Measurements from ENCODE around the gene SMYD3.
"Not testable (repeated sequence)": the region's sequence is repeated elsewhere in the genome, so short reads cannot be mapped to it uniquely, and the experiment has no call there.

The SMYD3 gene

DNA sequence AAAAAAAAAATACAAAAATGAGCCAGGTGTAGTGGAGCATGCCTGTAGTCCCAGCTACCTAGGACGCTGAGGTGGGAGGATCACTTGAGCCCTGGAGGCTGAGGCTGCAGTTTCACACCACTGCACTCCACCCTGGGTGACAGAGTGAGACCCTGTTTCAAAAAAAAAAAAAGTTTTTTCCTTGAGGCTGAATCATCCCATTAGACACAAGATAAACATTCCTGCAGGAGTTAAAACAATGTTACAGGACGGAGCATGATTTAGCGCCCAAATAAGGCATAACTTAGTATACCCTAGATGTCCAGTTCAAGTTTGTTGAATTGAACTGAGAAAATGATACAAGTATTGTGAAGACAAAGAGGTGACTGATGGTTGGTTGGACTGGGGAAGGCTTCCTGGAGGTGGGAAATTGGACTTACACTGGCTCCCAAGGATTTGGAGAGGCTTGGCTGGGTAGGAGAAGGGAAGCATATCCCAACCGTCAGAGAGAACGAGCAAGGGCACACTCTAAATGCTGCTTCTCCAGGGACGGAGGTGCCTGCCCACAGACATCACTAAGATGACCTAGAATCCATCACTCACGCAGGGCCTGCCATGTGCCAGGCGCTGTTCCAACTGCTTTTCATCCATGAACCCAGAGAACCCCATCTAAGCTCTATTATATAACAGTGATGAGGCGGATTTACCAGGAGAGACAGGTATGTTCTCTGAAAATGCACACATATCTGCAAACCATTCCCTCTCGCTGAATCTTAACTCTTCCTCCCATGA lies 741.7 kb downstream of the SMYD3 start:
- in situ Hi-C loops (cut with MboI; ENCODE audit: low sequenced_read_pairs) = no loop called here

DNA sequence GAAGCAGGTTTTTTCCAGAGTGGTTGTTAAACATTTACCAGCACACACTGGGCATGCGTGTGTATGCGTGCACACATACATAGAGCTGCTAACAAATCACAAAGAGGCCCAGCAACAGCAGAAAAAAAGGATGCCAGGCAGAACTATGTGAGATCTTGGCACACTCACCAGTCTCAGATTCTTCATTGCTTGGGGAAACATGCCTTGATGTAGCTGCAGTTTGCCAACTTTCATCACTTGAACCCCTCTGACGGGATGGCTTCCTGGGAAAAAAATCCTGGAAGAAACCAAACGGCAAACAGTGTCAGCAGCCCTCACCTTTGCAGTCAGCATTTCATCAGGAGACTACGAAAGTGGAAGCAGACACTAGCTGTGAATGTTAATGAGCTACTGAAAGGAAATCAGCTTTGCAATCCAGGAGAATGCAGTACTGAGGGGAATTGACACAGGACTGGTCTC lies 743.2 kb downstream of the SMYD3 start:
- in situ Hi-C loops (cut with MboI; ENCODE audit: low sequenced_read_pairs) = no loop called here

GRCh38 chr1:245762396-245762910 lies 744.6 kb downstream of the SMYD3 start:
- in situ Hi-C loops (cut with MboI; ENCODE audit: low sequenced_read_pairs) = no loop called here

- in situ Hi-C loops (cut with MboI; ENCODE audit: low sequenced_read_pairs) = no loop called here
Observed at GRCh38 chr1:245760301-245760700, 746.8 kb downstream of the SMYD3 start.

DNA sequence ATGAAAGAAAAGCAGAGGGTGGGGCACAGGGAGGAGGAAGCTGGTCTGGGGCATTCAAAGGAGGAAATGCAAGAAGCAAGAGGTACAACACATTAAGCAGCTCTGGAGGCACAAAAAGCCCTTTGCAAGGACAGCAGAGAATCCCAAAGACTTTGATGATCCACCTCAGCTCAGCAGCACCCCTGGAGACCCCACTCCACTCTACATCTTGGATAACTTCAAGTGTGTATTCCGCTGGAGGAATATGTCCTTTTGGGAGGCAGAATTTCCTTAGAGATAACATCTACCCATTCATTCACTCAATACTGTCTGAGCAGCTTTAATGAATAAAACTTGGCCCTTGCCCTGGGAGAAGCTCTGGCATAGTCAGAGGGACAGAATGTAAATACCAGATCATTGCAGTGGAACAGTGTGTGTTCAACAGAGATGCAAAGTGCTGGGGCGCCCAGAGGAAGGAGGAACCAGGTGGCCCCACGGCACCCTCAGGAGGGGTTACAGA lies 752.6 kb downstream of the SMYD3 start:
- in situ Hi-C loops (cut with MboI; ENCODE audit: low sequenced_read_pairs) = no loop called here

DNA sequence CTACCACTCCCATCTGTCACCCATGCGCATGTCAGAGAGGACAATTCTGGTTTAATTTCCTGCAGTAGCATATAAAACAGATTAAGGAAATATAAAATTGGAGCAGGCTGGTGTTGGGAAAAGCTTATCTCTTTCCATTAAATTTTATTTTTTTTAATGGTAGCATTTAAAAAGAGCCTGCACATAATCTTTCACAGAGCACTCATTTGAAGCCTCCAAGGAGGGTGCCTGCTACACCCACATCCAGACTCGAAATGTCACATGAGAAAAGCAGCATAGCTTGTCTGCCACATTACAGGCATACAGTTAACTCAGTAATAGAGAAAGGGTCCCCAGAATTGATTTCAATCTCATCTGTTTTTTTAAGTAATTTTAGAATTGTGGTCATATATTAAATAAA lies 753.3 kb downstream of the SMYD3 start:
- in situ Hi-C loops (cut with MboI; ENCODE audit: low sequenced_read_pairs) = no loop called here

DNA sequence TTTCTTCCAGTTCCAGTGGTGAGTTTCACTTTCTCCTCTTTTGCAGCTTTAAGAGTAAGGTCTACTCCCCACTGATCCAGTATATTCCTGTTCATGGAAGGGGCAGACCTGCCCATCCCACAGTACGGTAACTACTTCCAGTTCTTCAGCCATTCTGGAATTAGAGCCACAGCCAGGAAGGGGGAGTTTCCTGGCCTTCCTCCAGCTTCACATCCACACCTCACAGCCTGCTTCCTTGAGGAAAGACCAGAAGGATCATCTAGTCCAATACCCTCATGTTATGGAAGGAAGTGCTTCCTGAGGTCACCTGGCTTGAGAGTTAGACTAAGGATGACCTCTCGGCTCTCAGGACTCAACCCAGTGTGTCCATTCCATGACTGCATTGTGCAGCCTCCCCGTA lies 754.5 kb downstream of the SMYD3 start:
- in situ Hi-C loops (cut with MboI; ENCODE audit: low sequenced_read_pairs) = no loop called here

DNA sequence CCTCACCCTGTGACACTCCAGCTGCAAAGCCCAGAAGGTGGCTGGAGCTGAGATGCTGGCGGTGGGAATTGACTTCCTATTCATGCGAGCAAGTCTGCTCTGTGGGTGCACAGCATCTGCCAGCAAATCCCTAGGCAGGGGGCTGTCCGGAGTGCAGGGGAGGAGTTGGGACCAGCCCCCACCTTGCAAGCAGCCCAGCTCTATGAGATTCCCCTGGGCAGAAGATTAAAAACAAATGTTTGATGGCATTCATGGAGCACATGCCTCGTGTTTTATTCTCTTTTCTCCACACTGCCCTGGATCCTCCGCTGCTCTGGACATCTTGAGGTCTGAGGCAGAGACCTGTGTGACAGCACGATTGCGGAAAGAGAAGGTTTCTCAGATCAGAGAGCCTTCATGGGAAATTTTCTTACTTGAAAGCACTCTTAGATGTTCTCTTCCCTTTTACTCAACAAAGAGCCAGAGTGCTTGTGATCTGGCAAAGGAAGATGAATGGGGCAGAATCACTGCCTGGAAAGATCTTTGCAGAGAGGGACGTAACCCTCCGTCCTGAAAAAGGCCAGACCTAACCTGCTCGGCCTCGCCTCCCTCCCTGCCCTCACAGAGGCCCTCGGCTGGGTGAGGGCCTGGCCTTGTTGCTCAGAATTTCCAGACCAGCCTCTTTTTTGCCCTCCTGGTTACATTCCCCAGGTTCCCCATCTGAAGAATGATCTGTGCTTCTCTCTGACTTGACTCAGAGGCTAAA lies 755.2 kb downstream of the SMYD3 start:
- in situ Hi-C loops (cut with MboI; ENCODE audit: low sequenced_read_pairs) = no loop called here

DNA sequence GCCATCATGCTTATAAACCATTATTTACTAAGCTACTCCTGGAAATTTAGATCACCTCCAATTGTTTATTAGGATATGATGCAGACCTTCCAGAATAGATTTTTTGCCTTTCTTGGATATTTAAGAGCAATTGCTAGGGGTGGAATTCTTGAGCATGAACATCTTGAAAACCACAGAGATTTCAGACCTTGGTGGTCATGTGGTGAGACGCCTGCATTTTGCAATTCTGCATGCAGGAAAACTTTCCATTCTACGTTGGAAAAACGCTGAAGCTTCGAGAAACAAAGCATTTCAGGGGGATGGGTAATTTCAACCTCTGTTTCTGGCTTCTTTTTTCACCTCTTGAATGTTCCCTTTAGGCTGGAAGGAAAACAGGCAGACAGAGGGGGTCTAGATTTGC lies 756.0 kb downstream of the SMYD3 start:
- in situ Hi-C loops (cut with MboI; ENCODE audit: low sequenced_read_pairs) = no loop called here

GRCh38 chr1:245750261-245750660 lies 756.8 kb downstream of the SMYD3 start:
- in situ Hi-C loops (cut with MboI; ENCODE audit: low sequenced_read_pairs) = no loop called here

DNA sequence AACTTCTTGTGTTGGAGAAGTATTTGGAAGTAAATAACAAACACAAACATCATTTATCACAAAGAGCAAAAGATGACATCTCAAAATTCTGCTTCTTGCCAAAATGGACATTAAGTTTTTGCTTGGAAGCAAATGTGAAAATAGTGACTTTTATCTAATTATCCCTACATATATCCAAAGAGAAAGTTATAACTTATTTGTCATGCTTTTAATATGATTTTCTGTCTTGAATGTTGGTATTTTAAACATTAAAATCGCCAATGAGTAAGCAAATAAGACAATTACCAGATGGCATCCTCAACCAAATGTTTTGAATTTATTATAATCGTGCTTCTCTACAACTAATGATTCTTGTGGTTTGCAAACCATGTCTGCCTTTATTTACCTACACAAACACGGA lies 758.0 kb downstream of the SMYD3 start:
- in situ Hi-C loops (cut with MboI; ENCODE audit: low sequenced_read_pairs) = no loop called here

- in situ Hi-C loops (cut with MboI; ENCODE audit: low sequenced_read_pairs) = no loop called here
Observed at GRCh38 chr1:245748646-245749045, 758.4 kb downstream of the SMYD3 start.

- in situ Hi-C loops (cut with MboI; ENCODE audit: low sequenced_read_pairs) = no loop called here
Observed at GRCh38 chr1:245748240-245748639, 758.8 kb downstream of the SMYD3 start.

DNA sequence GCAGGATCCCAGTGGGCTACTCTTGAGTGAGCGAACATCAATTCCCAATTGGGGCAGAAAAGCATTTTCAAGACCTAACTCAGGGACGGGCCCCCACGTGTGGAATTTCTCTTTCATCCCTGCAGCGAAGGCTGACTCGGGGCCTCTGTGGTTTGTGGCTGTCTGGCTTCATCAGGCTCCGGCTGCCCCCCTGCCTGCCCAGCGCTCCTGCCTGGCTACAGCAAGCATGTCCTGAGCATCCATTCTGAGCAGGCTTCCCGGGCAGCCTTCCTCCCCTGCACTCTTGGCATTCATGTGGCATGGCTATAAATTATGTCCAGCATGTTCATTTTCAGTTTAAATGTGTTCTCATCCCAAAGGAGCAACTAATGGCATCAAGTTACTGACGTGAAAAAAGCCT lies 764.2 kb downstream of the SMYD3 start:
- in situ Hi-C loops (cut with MboI; ENCODE audit: low sequenced_read_pairs) = no loop called here

GRCh38 chr1:245740336-245740735 lies 766.7 kb downstream of the SMYD3 start:
- in situ Hi-C loops (cut with MboI; ENCODE audit: low sequenced_read_pairs) = not testable (repeated sequence)

DNA sequence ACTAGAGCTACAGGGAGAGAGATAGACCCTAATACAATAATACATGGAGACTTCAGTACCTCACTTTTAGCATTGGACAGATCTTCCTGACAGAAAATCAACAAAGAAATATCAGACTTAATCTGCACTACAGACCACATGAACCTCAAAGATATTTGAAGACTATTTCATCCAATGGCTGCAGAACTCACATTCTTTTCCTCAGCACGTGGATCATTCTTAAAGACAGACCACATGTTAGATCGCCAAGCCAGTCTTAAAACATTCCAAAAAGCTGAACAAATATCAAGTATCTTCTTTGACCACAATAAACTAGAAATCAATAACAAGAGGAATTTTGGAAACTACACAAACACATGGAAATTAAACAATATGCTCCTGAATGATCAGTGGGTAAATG lies 776.3 kb downstream of the SMYD3 start:
- in situ Hi-C loops (cut with MboI; ENCODE audit: low sequenced_read_pairs) = no loop called here

GRCh38 chr1:245728035-245728434 lies 779.0 kb downstream of the SMYD3 start:
- in situ Hi-C loops (cut with MboI; ENCODE audit: low sequenced_read_pairs) = not testable (repeated sequence)

DNA sequence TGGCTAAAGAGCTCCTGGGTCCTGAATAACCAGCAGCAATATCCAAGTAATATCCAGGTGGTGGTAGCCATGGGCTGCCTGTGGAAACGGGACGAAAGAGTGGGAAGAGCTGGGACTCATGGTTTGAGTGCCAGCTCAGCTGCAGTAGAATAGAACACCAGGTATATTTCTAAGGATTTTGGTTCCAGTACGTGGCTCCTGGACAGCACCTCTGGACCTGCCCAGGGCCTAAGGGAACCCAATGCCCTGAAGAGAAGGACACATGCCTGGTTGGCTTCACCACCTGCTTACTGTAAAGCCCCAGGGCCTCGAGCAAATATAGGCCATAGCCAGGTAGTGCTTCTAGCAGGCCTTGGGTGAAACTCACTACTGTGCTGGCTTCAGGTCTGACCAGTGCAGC lies 785.6 kb downstream of the SMYD3 start:
- in situ Hi-C loops (cut with MboI; ENCODE audit: low sequenced_read_pairs) = no loop called here

- in situ Hi-C loops (cut with MboI; ENCODE audit: low sequenced_read_pairs) = no loop called here
Observed at GRCh38 chr1:245718951-245719350, 788.1 kb downstream of the SMYD3 start.

DNA sequence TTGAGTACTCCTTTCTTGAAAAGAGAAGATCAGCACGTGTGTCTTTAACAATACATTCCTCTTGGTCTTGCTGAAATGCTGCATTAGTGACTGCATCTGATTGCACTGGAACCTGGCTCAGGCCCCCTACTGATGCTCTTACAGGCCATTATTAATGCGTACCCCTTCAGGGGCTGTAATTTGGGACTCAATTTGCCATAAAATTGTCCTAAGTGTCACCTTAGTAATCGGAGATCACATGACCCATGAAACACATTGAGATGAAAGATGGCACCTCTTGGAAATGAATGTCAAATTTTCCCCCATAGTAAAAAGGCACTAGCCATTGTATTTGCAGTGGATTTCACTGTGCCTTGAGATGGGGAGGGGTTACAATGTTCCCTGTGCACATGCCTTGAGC lies 789.0 kb downstream of the SMYD3 start:
- in situ Hi-C loops (cut with MboI; ENCODE audit: low sequenced_read_pairs) = no loop called here

GRCh38 chr1:245717611-245718010 lies 789.5 kb downstream of the SMYD3 start:
- in situ Hi-C loops (cut with MboI; ENCODE audit: low sequenced_read_pairs) = no loop called here

- in situ Hi-C loops (cut with MboI; ENCODE audit: low sequenced_read_pairs) = no loop called here
Observed at GRCh38 chr1:245716561-245716960, 790.5 kb downstream of the SMYD3 start.

All from HL-60/S4 (cell line).